HCT116 (cell line): ENCODE data around the gene RCSD1. TPM values are rescaled to one million over a fixed set of nuclear protein-coding genes. Genes with fewer than 3 reads are reported as not detected.

Source experiments
- ATAC-seq: fragments of 200-7000 bp; cut with Tn5 transposase; 2 replicates; pipeline ENCODE4 v1.9.1; 2020; ENCODE audit warnings: mild to moderate bottlenecking, moderate library complexity
- BruUV-seq: library from RNA; stranded (reverse); fragments of 400-500 nt; replicated peaks from 2 replicates; lab custom pipeline; 2021; lab: Mats Ljungman, UMichigan
- CTCF ChIA-PET: fragments of 300-600 bp; sonication (Branson Sonifier 250); formaldehyde crosslinking; loops from one replicate; lab custom pipeline; 2021; ENCODE audit warnings: antibody characterized with exemption; lab: Charles Lee
- POLR2A ChIA-PET: fragments of 300-600, 350-600 bp; sonication (Branson Sonifier 250); formaldehyde crosslinking; loops from one replicate; lab custom pipeline; 2021; ENCODE audit warnings: antibody characterized with exemption; lab: Charles Lee
- RAD21 ChIA-PET, 2 experiments: fragments of 300-600 bp; sonication (Branson Sonifier 250); formaldehyde crosslinking; loops; one replicate each; lab custom pipeline; 2023; ENCODE audit warnings: low total read pairs in 2 of 2; ENCODE audit not compliant: uncharacterized antibody in 2 of 2, unreplicated experiment in 2 of 2, low non-redundant PET in 1 of 2; lab: Charles Lee
- DNase-seq: peaks from one replicate; pipeline ENCODE4 v3.0.0-alpha.2; 2010; ENCODE audit warnings: low read depth, low spot score
- H2AFZ ChIP-seq: fragments of 200-600 bp; shearing (Covaris generic), sonication (generic); 2 replicates; pipeline ENCODE4 v1.6.1; 2017; ENCODE audit warnings: low read depth, mixed run types, mixed read lengths, antibody characterized with exemption, low read length; ENCODE audit not compliant: poor library complexity, severe bottlenecking
- H3K27ac ChIP-seq: 2 replicates; pipeline ENCODE4 v1.5.1; 2012; ENCODE audit warnings: low read depth, low read length
- H3K27me3 ChIP-seq: fragments of 200-600 bp; sonication (generic); 2 replicates; pipeline ENCODE4 v1.6.1; 2016; ENCODE audit warnings: mixed run types, low read length, mixed read lengths; ENCODE audit not compliant: insufficient read depth
- H3K36me3 ChIP-seq, 2 experiments: fragments of 200-500 bp in 1 of 2; fragments of 200-600 bp in 1 of 2; sonication (Bioruptor generic) in 1 of 2; sonication (generic) in 1 of 2; 2 replicates each; pipeline versions ENCODE4 v1.5.1 to v1.6.1; 2014 to 2016; ENCODE audit warnings: low read length in 2 of 2, inconsistent platforms in 1 of 2, mixed read lengths in 1 of 2, mixed run types in 1 of 2; ENCODE audit not compliant: insufficient read depth in 2 of 2, control insufficient read depth in 1 of 2
- H3K4me1 ChIP-seq, 2 experiments: fragments of 200-600 bp in 1 of 2; sonication (generic) in 1 of 2; 2 replicates each; pipeline versions ENCODE4 v1.5.1 to v1.6.1; 2012 to 2017; ENCODE audit warnings: low read length in 2 of 2, inconsistent platforms in 1 of 2, mild to moderate bottlenecking in 1 of 2, mixed read lengths in 1 of 2, mixed run types in 1 of 2, moderate library complexity in 1 of 2; ENCODE audit not compliant: insufficient read depth in 2 of 2, control insufficient read depth in 1 of 2
- H3K4me2 ChIP-seq: fragments of 200-600 bp; sonication (generic); 2 replicates; pipeline ENCODE4 v1.6.1; 2017; ENCODE audit warnings: mixed run types, low read length, mixed read lengths
- H3K4me3 ChIP-seq, 2 experiments: fragments of 200-600 bp in 1 of 2; sonication (generic) in 1 of 2; replicated peaks in 1 of 2; 2 replicates each; pipeline ENCODE4 v1.5.1; 2011 to 2016; ENCODE audit warnings: low read length in 2 of 2, control low read depth in 1 of 2, low read depth in 1 of 2, mild to moderate bottlenecking in 1 of 2, mixed read lengths in 1 of 2, mixed run types in 1 of 2
- H3K79me2 ChIP-seq: fragments of 200-600 bp; sonication (generic); 2 replicates; pipeline ENCODE4 v1.6.1; 2017; ENCODE audit warnings: mild to moderate bottlenecking, mixed run types, low read length, moderate library complexity, mixed read lengths; ENCODE audit not compliant: insufficient read depth
- H3K9ac ChIP-seq: fragments of 200-600 bp; sonication (generic); 2 replicates; pipeline ENCODE4 v1.6.1; 2016; ENCODE audit warnings: low read length, mixed read lengths
- H3K9me2 ChIP-seq: fragments of 200-600 bp; sonication (generic), shearing (Covaris generic); 2 replicates; pipeline ENCODE4 v1.6.1; 2017; ENCODE audit warnings: mixed run types, mild to moderate bottlenecking, moderate library complexity; ENCODE audit not compliant: insufficient read depth
- H3K9me3 ChIP-seq, 2 experiments: fragments of 200-500 bp in 1 of 2; fragments of 200-600 bp in 1 of 2; sonication (Bioruptor generic) in 1 of 2; sonication (generic) in 1 of 2; 2 replicates each; pipeline ENCODE4 v1.6.1; 2014 to 2017; ENCODE audit warnings: low read length in 2 of 2, mixed read lengths in 2 of 2, inconsistent platforms in 1 of 2, low read depth in 1 of 2, mild to moderate bottlenecking in 1 of 2, mixed run types in 1 of 2, moderate library complexity in 1 of 2; ENCODE audit not compliant: control insufficient read depth in 1 of 2, insufficient read depth in 1 of 2
- H4K20me1 ChIP-seq: fragments of 200-600 bp; sonication (generic), shearing (Covaris generic); 2 replicates; pipeline ENCODE4 v1.6.1; 2017; ENCODE audit warnings: mixed run types, mild to moderate bottlenecking, moderate library complexity; ENCODE audit not compliant: insufficient read depth
- ATF3 ChIP-seq: IDR thresholded peaks from 2 replicates; pipeline ENCODE4 v1.6.1; 2012
- CEBPB ChIP-seq: IDR thresholded peaks from 2 replicates; pipeline ENCODE4 v1.6.1; 2012; ENCODE audit warnings: low read depth
- CTCF ChIP-seq, 3 experiments: fragments of 200-600 bp in 1 of 3; sonication (generic) in 1 of 3; IDR thresholded peaks in 2 of 3; conservative IDR thresholded peaks in 1 of 3; 2 replicates each; pipeline ENCODE4 v1.5.1; 2012 to 2017; ENCODE audit warnings: low read depth in 2 of 3, low read length in 2 of 3, antibody characterized with exemption in 1 of 3, borderline replicate concordance in 1 of 3, control low read depth in 1 of 3, mild to moderate bottlenecking in 1 of 3, mixed read lengths in 1 of 3, mixed run types in 1 of 3, moderate library complexity in 1 of 3; ENCODE audit not compliant: insufficient read depth in 1 of 3
- ELF1 ChIP-seq: IDR thresholded peaks from 2 replicates; pipeline ENCODE4 v1.6.1; 2012; ENCODE audit warnings: low read depth, borderline replicate concordance
- EZH2 ChIP-seq: fragments of 200-600 bp; sonication (generic); IDR thresholded peaks from 2 replicates; pipeline ENCODE4 v1.6.1; 2017; ENCODE audit warnings: antibody characterized with exemption, mixed run types
- EZH2phosphoT487 ChIP-seq: fragments of 200-600 bp; IDR thresholded peaks from 2 replicates; pipeline ENCODE4 v1.6.1; 2018; ENCODE audit warnings: antibody characterized with exemption, borderline replicate concordance
- FOSL1 ChIP-seq: IDR thresholded peaks from 2 replicates; pipeline ENCODE4 v1.6.1; 2012; ENCODE audit warnings: low read depth
- JUND ChIP-seq: IDR thresholded peaks from 2 replicates; pipeline ENCODE4 v1.6.1; 2012
- MAX ChIP-seq: IDR thresholded peaks from 2 replicates; pipeline ENCODE4 v1.6.1; 2012
- POLR2A ChIP-seq: IDR thresholded peaks from 2 replicates; pipeline ENCODE4 v1.7.0; 2011; ENCODE audit warnings: borderline replicate concordance; ENCODE audit not compliant: insufficient read depth, insufficient read length; ENCODE audit errors: extremely low read depth
- POLR2AphosphoS5 ChIP-seq: IDR thresholded peaks from 2 replicates; pipeline ENCODE4 v1.6.1; 2011; ENCODE audit warnings: mild to moderate bottlenecking, low read depth, low read length, moderate library complexity
- RAD21 ChIP-seq: IDR thresholded peaks from 2 replicates; pipeline ENCODE4 v1.6.1; 2012; ENCODE audit warnings: low read depth, mild to moderate bottlenecking
- REST ChIP-seq: IDR thresholded peaks from 2 replicates; pipeline ENCODE4 v1.6.1; 2012; ENCODE audit warnings: low read depth
- SP1 ChIP-seq: IDR thresholded peaks from 2 replicates; pipeline ENCODE4 v1.6.1; 2012; ENCODE audit warnings: low read depth
- SRF ChIP-seq: IDR thresholded peaks from 2 replicates; pipeline ENCODE4 v1.6.1; 2012; ENCODE audit warnings: low read depth
- TCF7L2 ChIP-seq: IDR thresholded peaks from 2 replicates; pipeline ENCODE4 v1.7.0; 2011; ENCODE audit warnings: borderline replicate concordance, inconsistent platforms; ENCODE audit not compliant: insufficient read depth, insufficient read length; ENCODE audit errors: extremely low read depth
- YY1 ChIP-seq: IDR thresholded peaks from 2 replicates; pipeline ENCODE4 v1.6.1; 2011; ENCODE audit warnings: low read length, low read depth, moderate library complexity, mild to moderate bottlenecking; ENCODE audit not compliant: insufficient replicate concordance; ENCODE audit errors: extremely low read depth
- ZBTB33 ChIP-seq: IDR thresholded peaks from 2 replicates; pipeline ENCODE4 v1.6.1; 2011; ENCODE audit warnings: mild to moderate bottlenecking, low read length, moderate library complexity; ENCODE audit not compliant: insufficient replicate concordance; ENCODE audit errors: extremely low read depth
- ZFX ChIP-seq: fragments of 450-650 bp; IDR thresholded peaks from 2 replicates; pipeline ENCODE4 v1.6.1; 2017
- ZNF274 ChIP-seq: fragments of 200-500 bp; sonication (Bioruptor generic); IDR thresholded peaks from 2 replicates; pipeline ENCODE4 v1.6.1; 2014; ENCODE audit warnings: mild to moderate bottlenecking, low read depth, low read length, inconsistent platforms
- intact Hi-C: fragments of 100-400 bp; cut with micrococcal nuclease; formaldehyde crosslinking; loops from 2 replicates; pipeline ENCODE4 v1.10.0; 2022
- total RNA-seq: library from RNA; stranded (reverse); gene quantifications from one replicate; pipeline ENCODE4 v1.2.1, GENCODE V29; 2021; ENCODE audit not compliant: unreplicated experiment

RCSD1 gene
- total RNA-seq, 1 experiment from 2014 or later = 0.15 TPM

- DNase-seq (no peak), ATAC-seq (no peak)
- BruUV-seq = no TSS peak
- Histone ChIP-seq H3K4me2 (no peak overlapping the region), H3K36me3 (no peaks in the 10 kb centered on the region), H4K20me1 (no peaks in the 10 kb centered on the region), H2AFZ (no peak overlapping the region), H3K27me3 (no peaks in the 10 kb centered on the region), H3K9me3 (no peaks in the 10 kb centered on the region), H3K79me2 (no peaks in the 10 kb centered on the region), H3K4me3 (no peak overlapping the region), H3K9me2 (no peaks in the 10 kb centered on the region), H3K9ac (no peak overlapping the region), H3K4me1 (no peaks in the 10 kb centered on the region), H3K27ac (no peak overlapping the region)
- CTCF ChIA-PET = no interaction called here
- intact Hi-C loops = loop anchor here (5.0 kb wide), 1 partner anchor 622 kb away; no protein-coding TSS in a partner anchor
- no peak for TF ChIP-seq POLR2A
- no peak for TF ChIP-seq ZNF274
- TF ChIP-seq FOSL1 = no peak
- TF ChIP-seq CTCF (IDR thresholded peaks at IDR 0.05 in 2 of 3, conservative IDR thresholded peaks at IDR 0.05 in 1 of 3; ENCODE audit: borderline replicate concordance in 1 of 3, insufficient read depth in 1 of 3, low read depth in 2 of 3, low read length in 2 of 3) = no peak
- no peak for TF ChIP-seq POLR2AphosphoS5
- TF ChIP-seq YY1 = no peak
- no peak for TF ChIP-seq EZH2phosphoT487
- no peak for TF ChIP-seq TCF7L2
- no peak for TF ChIP-seq SRF
- TF ChIP-seq RAD21 = no peak
- TF ChIP-seq JUND = no peak
- TF ChIP-seq MAX = no peak
- TF ChIP-seq ELF1 = no peak
- TF ChIP-seq CEBPB = no peak
- TF ChIP-seq EZH2 = no peak
- TF ChIP-seq ZFX = no peak
- no peak for TF ChIP-seq ATF3
- no peak for TF ChIP-seq ZBTB33
- no peak for TF ChIP-seq REST
- TF ChIP-seq SP1 = no peak
- POLR2A ChIA-PET = no interaction called here
- RAD21 ChIA-PET = no interaction called here
Observed at GRCh38 chr1:167689567-167689920, 59.5 kb downstream of the RCSD1 start.
